Stimulated activated CD8-positive, alpha-beta memory T cell treated with anti-CD3 and anti-CD28 coated beads, Interleukin-12 subunit alpha, Interleukin-12 subunit beta, amount 100 ng/mL, for 4 hours (primary cell): ENCODE data around the gene DDX51.

Experiments used
- DNase-seq: peaks from one replicate; pipeline ENCODE4 v3.0.0-alpha.2; 2020; ENCODE audit warnings: low read depth

DDX51 gene

GRCh38 chr12:132167611-132168310 lies 23.6 kb upstream of the DDX51 start:
- DNase-seq: no peak

- DNase-seq: no peak
Measured at GRCh38 chr12:132166801-132167591, 22.9 kb upstream of the DDX51 start.

DNA sequence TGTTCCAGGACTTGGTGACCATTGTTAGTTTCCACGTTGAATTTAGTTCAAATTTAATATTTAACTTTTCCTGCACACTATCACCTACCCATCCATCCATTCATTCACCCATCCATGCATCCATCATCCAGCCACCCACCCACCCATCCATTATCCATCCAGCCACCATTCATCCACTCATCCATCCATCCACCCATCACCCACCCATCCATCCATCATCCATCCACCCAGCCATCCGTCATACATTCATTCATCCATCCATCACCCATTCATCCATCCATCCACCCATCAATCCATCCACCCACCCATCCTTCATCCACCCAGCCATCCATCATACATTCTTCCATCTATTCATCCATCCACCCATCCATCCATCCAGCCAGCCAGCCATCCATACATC lies 22.0 kb upstream of the DDX51 start:
- DNase-seq: no peak

DNA sequence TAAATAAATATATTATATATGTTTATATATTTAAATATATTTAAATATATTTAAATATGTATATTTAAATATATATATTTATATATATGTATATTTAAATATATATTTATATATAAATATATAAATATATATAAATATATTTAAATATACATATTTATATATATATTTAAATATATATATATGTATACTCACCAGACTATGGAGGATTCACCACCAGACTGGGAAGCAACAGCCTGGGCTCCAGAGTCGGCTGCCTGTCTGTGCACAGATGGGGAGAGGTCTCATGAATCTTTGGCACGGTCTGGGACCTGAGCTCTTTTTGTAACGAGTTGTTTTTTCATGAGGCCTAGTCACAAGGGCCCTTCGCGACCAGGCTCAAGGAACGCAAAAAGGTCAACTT lies 21.5 kb upstream of the DDX51 start:
- DNase-seq: no peak

DNA sequence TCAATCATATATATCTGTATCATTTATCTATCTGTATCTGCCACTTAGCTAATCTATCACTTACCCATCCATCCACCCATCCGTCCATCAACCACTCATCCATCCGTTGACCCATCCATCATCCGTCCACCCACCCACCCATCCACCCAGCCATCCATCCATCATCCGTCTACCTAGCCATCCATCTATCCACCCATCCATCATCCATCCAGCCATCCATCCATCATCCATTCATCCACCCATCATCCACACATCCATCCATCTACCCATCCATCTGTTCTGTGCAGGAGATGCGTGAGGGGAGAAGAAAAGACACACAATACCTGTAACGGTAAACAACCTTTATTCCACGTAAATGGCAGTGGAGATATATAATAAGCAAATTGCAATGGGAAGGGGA lies 20.3 kb upstream of the DDX51 start:
- no peak for DNase-seq

DNA sequence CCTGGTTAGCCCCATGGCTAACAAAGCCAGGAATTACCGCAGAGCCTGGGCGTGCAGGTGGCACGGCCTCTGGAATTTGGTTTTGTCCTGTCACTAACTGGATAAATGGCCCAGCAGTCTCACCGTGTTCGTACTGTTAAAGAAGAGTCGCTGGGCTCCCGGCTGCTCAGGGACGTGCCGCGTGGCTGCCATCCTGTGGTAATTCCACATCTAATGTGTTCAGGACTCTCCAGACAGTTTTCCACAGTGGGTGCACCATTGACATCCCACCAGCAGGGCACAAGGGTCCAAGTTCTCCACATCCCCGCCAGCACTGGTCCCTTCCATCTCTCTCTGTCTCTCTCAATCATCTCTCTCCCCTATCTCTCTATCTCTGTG lies 19.8 kb upstream of the DDX51 start:
- no peak for DNase-seq

DNA sequence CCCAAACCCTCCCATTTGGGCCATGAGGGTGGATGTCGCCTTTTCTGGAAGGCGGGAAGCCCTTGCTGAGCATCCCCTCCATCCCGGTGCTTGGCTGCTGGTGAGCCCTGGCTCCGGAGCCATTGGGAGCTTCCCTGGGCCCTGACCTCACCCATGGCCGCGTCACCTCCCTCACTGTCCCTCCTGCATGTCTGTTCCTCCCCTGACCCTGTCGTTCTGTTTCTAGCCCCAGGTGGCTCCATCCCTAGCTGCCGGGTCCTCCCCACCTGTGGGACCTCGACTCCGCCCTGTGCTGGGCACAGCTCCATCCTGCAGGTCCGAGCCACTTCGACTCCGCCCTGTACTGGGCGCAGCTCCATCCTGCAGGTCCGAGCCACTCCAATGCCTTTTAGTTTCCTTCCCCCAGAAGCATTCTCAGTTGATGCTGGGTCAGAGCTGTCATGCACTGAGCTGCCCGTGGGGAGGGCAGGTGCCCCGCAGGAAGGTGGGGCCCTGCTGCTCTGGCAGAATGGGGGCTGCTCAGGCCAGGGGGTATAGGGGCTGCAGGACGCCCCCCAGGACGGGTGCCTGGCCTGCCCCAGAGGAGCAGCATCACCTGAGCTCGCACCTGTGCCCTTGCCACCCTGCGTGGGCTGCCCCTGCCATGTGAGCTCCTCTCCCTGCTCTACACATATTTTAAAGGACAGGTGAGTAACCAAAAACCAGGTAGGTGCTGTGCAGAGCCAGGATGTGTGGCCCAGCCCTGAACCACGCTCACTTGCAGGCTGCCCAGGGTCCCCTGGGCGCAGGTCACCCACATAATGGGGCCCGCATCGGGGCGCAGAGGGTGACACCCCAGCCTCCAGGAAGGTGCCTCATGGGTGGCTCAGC lies 19.2 kb upstream of the DDX51 start:
- no peak for DNase-seq

DNA sequence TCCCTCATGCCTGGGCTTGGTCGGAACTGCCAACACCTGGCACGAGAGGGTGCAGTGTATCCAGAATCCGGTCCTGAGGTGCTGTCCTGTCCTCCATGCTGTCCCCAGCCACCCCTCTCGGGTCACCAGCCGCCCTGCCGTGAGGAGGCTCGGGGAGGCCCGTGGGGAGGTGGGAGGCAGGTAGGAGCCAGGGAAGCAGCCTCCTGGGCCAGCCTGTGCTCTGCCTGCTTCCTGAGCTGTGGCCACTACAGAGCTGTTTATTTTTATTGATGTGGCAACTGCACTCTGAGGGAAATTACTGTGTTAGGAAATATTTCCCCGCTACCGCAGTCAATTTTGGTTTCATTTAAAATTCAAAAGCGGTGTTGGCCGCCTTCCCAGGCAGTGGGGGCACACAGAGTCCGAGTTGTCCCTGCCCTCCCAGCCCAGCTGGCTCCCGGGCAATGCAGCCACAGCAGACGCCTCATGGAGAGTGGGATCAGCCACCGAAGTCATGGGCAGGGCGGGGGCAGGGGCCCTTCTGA lies 18.5 kb upstream of the DDX51 start:
- DNase-seq: no peak

DNA sequence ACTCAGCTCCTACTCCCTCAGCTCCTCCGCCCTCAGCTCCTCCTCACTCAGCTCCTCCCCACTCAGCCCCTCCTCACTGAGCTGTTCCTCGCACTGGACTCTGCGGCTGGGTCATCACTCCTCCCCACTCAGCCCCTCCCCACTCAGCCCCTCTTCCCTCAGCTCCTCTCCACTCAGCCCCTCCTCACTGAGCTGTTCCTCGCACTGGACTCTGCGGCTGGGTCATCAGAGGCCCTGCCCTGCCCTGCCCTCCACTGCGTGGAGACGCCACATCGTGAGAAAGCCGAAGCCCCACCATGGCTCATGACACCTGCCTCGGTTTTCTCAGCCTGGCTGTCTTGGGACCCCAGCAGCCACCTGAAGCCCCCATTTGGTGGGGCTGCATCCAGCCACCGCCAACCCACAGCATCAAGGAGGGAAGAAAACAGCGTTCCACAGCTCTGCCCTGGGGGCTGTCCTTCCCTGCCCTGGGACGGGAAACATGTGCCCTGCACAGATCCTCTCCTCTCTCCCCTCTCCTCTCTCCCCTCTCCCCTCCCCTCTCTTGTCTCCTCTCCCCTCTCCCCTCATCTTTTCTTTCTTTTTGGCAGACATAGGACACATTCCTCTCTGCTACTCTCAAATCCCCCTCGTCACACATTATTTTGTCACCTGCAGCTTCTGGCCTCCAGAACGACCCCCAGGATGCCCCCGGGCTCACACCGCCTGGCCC lies 17.8 kb upstream of the DDX51 start:
- DNase-seq: no peak

GRCh38 chr12:132161036-132161781 lies 17.1 kb upstream of the DDX51 start:
- DNase-seq: no peak

DNA sequence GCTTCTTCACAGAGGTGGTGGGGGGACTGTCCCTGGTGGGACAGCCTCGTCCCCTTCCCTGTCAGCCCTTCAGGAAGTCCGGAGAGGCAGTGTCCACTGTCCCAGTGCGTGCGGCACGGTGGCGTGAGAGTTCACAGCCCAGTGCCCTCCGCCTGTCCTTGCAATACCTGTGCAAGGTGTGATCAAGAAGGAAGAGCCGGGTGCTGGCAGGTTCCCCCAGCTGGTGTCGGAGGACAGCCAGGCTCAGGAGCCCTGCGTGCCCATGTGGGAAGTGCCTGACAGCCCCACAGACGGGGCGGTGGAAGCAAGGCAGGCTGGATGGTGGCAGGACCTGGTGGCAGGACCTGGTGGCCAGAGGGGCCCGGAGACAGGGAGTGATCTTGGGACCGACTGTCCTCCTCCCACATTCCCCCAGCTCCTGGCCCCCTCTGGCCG lies 16.5 kb upstream of the DDX51 start:
- DNase-seq: no peak

GRCh38 chr12:132160016-132160415 lies 15.9 kb upstream of the DDX51 start:
- no peak for DNase-seq

DNA sequence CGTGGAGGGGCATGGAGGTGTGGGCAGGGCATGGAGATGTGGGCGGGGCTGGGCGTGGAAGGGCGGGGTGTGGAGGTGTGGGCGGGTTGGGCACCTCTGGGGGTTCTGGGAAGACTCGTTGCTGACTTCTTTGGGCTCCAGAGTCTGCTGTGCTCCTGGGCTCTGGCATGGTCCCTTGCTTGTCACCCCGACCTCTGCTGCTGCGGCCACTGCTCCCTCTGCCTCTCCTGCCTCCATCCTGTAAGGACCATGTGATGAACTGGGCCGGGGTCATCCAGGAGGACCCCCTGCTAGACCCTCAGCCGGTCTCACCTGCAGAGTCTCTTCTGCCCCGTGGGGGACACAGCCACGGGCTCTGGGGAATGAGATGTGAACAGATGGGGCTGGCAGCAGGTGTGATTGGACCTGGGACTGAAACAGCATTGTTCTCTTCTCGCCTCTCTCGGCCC lies 15.5 kb upstream of the DDX51 start:
- no peak for DNase-seq

GRCh38 chr12:132158677-132159554 lies 14.8 kb upstream of the DDX51 start:
- no peak for DNase-seq

DNA sequence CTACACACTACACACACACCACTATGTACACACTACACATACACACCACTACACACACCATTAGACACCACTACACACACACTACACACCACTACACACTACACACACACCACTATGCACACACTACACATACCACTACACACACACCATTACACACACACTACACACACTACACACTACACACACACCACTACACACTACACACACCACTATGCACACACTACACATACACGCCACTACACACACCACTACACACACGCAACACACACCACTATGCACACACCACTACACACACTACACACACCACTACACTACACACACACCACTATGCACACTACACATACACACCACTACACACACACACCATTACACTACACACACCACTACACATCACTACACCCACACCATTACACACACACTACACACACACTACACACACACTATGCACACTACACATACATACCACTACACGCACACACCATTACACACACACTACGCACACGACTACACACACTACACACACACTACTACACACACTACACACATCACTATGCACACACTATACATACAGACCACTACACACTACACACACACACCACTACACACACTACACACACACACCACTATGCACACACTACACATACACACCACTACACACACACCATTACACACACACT lies 13.8 kb upstream of the DDX51 start:
- no peak for DNase-seq

GRCh38 chr12:132156573-132157325 lies 12.6 kb upstream of the DDX51 start:
- no peak for DNase-seq

DNA sequence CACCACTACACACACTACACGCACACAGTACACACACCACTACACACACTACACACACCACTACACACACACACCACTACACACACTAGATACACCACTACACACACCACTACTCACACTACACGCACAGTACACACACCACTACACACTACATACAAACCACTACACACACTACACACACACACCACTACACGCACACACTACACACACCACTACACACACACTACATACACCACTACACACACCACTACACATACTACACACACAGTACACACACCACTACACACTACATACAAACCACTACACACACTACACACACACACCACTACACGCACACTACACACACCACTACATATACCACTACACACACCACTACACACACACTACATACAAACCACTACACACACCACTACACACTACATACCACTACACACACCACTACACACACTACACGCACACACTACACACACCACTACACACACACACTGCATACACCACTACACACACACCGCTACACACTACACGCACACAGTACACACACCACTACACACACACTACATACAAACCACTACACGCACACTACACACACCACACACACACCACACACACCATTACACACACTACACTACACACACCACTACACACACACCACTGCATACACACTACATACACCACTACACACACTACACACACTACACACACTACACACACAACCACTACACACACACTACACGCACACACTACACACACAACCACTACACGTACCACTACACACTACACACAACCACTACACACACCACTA lies 11.9 kb upstream of the DDX51 start:
- DNase-seq: no peak
